ENCODE measurements around the gene LETM1. TPM values are rescaled to one million over a fixed set of nuclear protein-coding genes. Genes with fewer than 3 reads are reported as not detected.

LETM1 gene
- total RNA-seq, 2 donors from 2014 or later, result 45.7 to 52.4 TPM

DNA sequence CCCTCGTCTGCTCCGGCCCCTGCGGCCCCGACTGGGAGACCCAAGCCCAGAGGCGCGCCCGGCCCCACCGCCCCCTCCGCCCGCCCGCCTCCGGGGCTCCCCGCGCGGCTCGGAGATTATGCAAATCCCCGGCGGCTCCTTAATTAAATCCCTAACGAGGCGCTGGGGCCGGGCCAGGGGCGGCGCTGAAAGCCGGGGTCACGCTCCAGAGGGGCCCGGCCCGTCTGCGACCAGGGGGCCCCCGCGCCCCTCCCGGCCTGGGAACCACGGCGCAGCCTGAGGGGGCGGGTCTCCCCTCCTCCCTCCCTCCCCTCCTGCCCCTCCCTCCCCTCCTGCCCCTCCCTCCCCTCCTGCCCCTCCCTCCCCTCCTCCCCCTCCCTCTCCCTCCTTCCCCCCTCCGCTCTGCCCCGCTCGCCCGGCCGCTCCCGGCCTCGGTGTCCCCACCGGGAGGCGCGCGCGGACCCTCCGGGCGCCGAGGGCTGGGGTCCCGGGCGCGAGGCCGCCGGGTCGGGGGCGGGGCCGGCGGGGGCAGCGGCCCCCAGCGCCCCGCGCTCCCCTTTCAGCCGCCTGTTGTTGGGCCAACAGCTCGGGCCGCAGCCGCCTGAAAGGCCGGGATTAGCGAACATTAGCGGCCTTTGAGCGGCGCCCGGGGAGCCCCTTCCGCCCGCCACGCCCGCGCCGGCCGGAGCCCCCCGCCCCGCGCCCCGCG, 88.7 kb downstream of the LETM1 start:
- Histone ChIP-seq H3K4me1 (ENCODE audit: control insufficient read depth, insufficient read depth, low read length) (peaks cover 12% of the 10 kb centered on the region), H3K9ac (ENCODE audit: extremely low read depth, low read length, poor library complexity, severe bottlenecking) (no peak overlapping the region), H3K36me3 (ENCODE audit: control insufficient read depth, insufficient read depth, low read length) (no peaks in the 10 kb centered on the region), H3K9me3 (ENCODE audit: control insufficient read depth, low read length) (no peaks in the 10 kb centered on the region), H3K27me3 (ENCODE audit: control insufficient read depth, insufficient read depth, low read length, poor library complexity, severe bottlenecking) (no peaks in the 10 kb centered on the region), H3K4me3 (ENCODE audit: low read length) (no peak overlapping the region), H3K27ac (ENCODE audit: low read depth, low read length) (no peak overlapping the region)
- Mint-ChIP-seq H3K4me3 (peak overlapping the region; percentile 49), H3K4me1 (peaks cover 11% of the 10 kb centered on the region), H3K27me3 (ENCODE audit: insufficient read depth) (peaks cover 4% of the 10 kb centered on the region), H3K36me3 (ENCODE audit: low read depth) (no peaks in the 10 kb centered on the region), H3K27ac (no peak overlapping the region), H3K9me3 (no peaks in the 10 kb centered on the region)
- TF ChIP-seq, protein P1, sequence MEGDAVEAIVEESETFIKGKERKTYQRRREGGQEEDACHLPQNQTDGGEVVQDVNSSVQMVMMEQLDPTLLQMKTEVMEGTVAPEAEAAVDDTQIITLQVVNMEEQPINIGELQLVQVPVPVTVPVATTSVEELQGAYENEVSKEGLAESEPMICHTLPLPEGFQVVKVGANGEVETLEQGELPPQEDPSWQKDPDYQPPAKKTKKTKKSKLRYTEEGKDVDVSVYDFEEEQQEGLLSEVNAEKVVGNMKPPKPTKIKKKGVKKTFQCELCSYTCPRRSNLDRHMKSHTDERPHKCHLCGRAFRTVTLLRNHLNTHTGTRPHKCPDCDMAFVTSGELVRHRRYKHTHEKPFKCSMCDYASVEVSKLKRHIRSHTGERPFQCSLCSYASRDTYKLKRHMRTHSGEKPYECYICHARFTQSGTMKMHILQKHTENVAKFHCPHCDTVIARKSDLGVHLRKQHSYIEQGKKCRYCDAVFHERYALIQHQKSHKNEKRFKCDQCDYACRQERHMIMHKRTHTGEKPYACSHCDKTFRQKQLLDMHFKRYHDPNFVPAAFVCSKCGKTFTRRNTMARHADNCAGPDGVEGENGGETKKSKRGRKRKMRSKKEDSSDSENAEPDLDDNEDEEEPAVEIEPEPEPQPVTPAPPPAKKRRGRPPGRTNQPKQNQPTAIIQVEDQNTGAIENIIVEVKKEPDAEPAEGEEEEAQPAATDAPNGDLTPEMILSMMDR (conservative IDR thresholded peaks at IDR 0.05), result no peak
- peak; percentile 93 for DNase-seq
- WGBS, 2 experiments (ENCODE audit: insufficient coverage in 1 of 2, insufficient read length in 1 of 2), result 0% methylated on average over 18 to 75 of the region's 84 CpGs

DNA sequence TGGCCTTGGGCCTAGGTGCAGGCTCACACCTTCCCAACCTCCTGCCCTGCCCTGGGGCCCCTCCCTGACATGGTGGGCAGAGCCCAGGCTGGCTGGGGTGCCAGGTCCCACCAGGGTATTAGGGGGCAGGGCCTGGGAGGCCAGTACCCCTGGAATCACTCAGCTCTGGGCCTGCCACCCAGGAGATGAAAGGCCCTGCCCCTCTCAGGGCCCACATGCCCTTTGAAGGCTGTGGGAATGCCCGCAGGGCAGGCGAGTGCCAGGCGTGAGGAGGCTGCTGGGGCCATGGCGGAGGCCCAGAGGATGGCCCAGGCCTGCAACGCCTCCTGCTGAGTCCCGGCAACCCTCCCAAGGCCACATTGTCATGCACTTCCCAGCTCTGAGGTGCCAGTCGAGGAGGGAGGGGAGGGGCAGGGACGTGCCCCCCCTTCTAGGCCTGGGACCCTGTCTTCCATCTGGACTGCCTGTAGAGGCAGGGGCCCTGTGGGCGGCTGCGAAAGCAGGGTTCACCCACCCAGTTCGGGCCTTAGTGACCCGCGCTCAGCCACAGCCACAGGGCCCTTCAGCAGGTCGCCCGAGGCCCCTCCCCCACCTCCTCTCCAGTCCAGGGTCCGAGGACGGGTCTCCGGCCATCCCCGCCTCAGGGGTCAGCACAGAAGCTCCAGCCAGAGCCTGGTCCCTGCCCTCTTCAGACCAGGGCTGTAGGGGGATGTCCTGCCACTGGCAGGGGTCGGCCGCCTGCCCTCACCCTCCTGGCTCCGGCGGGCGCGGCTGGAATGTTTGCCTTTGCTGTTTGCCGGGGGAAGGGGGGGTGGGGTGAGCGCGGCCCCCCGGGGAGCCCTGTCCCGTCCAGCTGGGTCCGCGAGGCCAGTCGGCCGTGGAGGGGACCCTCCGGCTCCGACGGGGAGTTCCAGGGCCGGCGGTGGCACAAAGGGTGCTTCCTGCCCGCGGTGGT, 89.6 kb downstream of the LETM1 start:
- Histone ChIP-seq H3K36me3 (ENCODE audit: control insufficient read depth, insufficient read depth, low read length) (no peaks in the 10 kb centered on the region), H3K9me3 (ENCODE audit: control insufficient read depth, low read length) (no peaks in the 10 kb centered on the region), H3K9ac (ENCODE audit: extremely low read depth, low read length, poor library complexity, severe bottlenecking) (no peak overlapping the region), H3K27ac (ENCODE audit: low read depth, low read length) (peak overlapping the region; percentile 12), H3K27me3 (ENCODE audit: control insufficient read depth, insufficient read depth, low read length, poor library complexity, severe bottlenecking) (no peaks in the 10 kb centered on the region), H3K4me1 (ENCODE audit: control insufficient read depth, insufficient read depth, low read length) (peaks cover 12% of the 10 kb centered on the region), H3K4me3 (ENCODE audit: low read length) (no peak overlapping the region)
- DNase-seq, result peak; percentile 88
- Mint-ChIP-seq H3K4me3 (no peak overlapping the region), H3K36me3 (ENCODE audit: low read depth) (no peaks in the 10 kb centered on the region), H3K27ac (no peak overlapping the region), H3K9me3 (no peaks in the 10 kb centered on the region), H3K27me3 (ENCODE audit: insufficient read depth) (peaks cover 4% of the 10 kb centered on the region), H3K4me1 (peaks cover 11% of the 10 kb centered on the region)
- WGBS, 2 experiments (ENCODE audit: insufficient coverage in 1 of 2, insufficient read length in 1 of 2), result 0 to 16% methylated on average over 2 to 41 of the region's 41 CpGs
- TF ChIP-seq, protein P1 (conservative IDR thresholded peaks at IDR 0.05), result no peak

DNA sequence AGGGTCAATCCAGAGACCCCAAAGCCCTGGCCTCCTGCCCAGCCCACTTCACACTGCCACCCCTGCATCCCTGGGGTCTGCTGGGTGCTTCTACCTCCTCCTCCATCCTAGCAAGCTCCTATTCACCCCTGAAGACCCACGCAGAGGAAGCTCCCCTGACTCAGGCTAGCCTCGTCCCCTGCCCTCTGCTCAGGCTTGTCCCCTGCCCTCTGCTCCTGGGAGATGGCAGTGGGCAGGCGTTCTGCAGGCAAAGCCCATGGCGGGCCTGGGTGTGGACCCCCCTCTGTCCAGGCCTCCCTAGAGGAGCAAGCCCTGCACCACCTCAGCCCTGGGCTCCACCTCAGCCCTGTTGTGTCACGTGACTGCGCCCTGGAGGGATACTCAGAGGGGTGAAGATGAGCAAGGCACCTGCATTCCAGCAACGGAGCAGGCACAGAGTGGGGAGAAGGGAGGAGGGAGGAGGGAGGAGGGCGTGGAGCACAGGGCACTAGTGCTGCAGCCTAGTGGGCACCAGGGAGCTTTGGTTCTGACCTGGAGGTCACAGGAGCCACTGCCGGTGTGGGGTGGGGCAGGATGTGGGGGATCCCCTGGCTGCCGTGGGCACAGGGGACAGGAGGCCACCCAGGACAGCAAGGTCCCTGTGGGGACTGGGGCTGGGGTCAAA, 90.4 kb downstream of the LETM1 start:
- no peak overlapping the region for H3K27ac ChIP-seq (ENCODE audit: low read depth, low read length)
- H3K4me3 ChIP-seq (ENCODE audit: low read length), result no peak overlapping the region
- DNase-seq, result peak; percentile 76
- no peaks in the 10 kb centered on the region for H3K36me3 ChIP-seq (ENCODE audit: control insufficient read depth, insufficient read depth, low read length)
- Mint-ChIP-seq H3K36me3 (ENCODE audit: low read depth) (no peaks in the 10 kb centered on the region), H3K4me3 (no peak overlapping the region), H3K4me1 (peaks cover 11% of the 10 kb centered on the region), H3K27me3 (ENCODE audit: insufficient read depth) (peaks cover 4% of the 10 kb centered on the region), H3K27ac (no peak overlapping the region), H3K9me3 (no peaks in the 10 kb centered on the region)
- H3K9me3 ChIP-seq (ENCODE audit: control insufficient read depth, low read length), result no peaks in the 10 kb centered on the region
- 79 to 82% methylated on average over 4 to 10 of the region's 10 CpGs for WGBS, 2 experiments (ENCODE audit: insufficient coverage in 1 of 2, insufficient read length in 1 of 2)
- TF ChIP-seq, protein P1 (conservative IDR thresholded peaks at IDR 0.05), result no peak
- no peaks in the 10 kb centered on the region for H3K27me3 ChIP-seq (ENCODE audit: control insufficient read depth, insufficient read depth, low read length, poor library complexity, severe bottlenecking)
- peaks cover 12% of the 10 kb centered on the region for H3K4me1 ChIP-seq (ENCODE audit: control insufficient read depth, insufficient read depth, low read length)
- no peak overlapping the region for H3K9ac ChIP-seq (ENCODE audit: extremely low read depth, low read length, poor library complexity, severe bottlenecking)
